OCI-LY3 (cell line): Measurements from ENCODE around the gene STAT3.

Source experiments
- EZH2phosphoT487 ChIP-seq: fragments of 200-600 bp; shearing (Covaris generic); IDR thresholded peaks from 2 replicates; pipeline ENCODE4 v1.6.1; 2018; ENCODE audit warnings: antibody characterized with exemption, mixed run types, low read depth
- TF ChIP-seq, protein P1 (sequence below): fragments of 200-600, 300-600 bp; sonication (generic); IDR thresholded peaks from 2 replicates; pipeline ENCODE4 v1.5.1; 2014; ENCODE audit warnings: antibody characterized with exemption, low read length, low read depth

DNA sequence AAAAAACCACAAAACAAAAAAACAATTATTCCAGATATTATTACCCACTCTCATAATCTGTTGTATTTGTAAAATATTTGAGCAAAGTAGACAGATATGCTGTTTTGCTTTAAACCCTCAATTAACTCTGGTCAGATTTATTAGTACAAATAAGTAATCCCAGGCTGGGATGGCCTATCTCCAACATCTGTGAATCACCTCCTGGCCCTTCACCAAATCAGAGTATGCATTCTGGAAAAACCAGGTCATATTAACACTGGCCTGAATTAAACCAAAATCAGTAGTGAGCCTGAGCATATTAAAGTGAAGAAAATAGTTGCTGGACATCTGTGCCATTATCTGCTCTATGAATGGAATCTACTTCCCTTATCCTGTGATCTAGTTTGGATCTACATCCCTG is 41.0 kb downstream of the STAT3 start:
- TF ChIP-seq, protein P1, sequence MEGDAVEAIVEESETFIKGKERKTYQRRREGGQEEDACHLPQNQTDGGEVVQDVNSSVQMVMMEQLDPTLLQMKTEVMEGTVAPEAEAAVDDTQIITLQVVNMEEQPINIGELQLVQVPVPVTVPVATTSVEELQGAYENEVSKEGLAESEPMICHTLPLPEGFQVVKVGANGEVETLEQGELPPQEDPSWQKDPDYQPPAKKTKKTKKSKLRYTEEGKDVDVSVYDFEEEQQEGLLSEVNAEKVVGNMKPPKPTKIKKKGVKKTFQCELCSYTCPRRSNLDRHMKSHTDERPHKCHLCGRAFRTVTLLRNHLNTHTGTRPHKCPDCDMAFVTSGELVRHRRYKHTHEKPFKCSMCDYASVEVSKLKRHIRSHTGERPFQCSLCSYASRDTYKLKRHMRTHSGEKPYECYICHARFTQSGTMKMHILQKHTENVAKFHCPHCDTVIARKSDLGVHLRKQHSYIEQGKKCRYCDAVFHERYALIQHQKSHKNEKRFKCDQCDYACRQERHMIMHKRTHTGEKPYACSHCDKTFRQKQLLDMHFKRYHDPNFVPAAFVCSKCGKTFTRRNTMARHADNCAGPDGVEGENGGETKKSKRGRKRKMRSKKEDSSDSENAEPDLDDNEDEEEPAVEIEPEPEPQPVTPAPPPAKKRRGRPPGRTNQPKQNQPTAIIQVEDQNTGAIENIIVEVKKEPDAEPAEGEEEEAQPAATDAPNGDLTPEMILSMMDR, result no peak
- TF ChIP-seq EZH2phosphoT487, result no peak
